ENCODE measurements around the gene MCOLN3. TPM values are rescaled to one million over a fixed set of nuclear protein-coding genes. Genes with fewer than 3 reads are reported as not detected.

Gene MCOLN3
- polyA plus RNA-seq, 4 donors = 1.2 to 192 (median 2.6) TPM

DNA sequence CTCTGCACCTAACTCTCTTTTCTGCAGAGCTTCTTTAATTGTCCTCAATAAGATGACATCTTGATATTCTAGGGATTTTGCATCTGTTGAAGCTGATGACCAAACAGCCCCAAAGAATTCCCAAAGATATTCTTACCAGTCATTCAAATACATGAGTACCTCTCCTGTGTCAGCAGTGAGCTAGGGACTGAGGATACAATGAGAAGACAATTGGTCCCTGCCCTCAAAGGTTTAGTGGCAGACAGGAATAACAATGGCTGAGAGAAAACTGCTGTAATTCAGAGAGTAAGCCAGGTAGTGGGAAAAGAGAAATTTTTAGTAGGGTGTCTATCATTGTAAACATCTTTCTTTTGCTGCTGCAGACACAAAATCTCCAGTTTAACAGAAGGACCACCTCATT lies 5.9 kb downstream of the MCOLN3 start:
- Histone ChIP-seq H3K4me1 (ENCODE audit: control insufficient read depth in 3 of 3, insufficient read depth in 2 of 3, low read depth in 1 of 3, low read length in 2 of 3) (peaks cover 0 to 4% (median 0%) of the 10 kb centered on the region in 3 donors), H3K27me3 (ENCODE audit: control insufficient read depth in 3 of 3, insufficient read depth in 3 of 3, low read length in 3 of 3) (peaks cover 0 to 5% (median 4%) of the 10 kb centered on the region in 3 donors), H3K4me3 (ENCODE audit: low read depth in 1 of 3, low read length in 3 of 3) (no peak overlapping the region), H3K9me3 (ENCODE audit: control insufficient read depth in 2 of 2, insufficient read depth in 1 of 2, low read depth in 1 of 2, low read length in 1 of 2) (no peaks in the 10 kb centered on the region), H3K27ac (ENCODE audit: low read depth in 1 of 3, low read length in 2 of 3) (no peak overlapping the region), H3K36me3 (ENCODE audit: control insufficient read depth in 3 of 3, insufficient read depth in 2 of 3, low read depth in 1 of 3, low read length in 3 of 3) (peaks cover 0 to 20% (median 0%) of the 10 kb centered on the region in 3 donors)
- DNase-seq (no peak), FAIRE-seq (no peak)

DNA sequence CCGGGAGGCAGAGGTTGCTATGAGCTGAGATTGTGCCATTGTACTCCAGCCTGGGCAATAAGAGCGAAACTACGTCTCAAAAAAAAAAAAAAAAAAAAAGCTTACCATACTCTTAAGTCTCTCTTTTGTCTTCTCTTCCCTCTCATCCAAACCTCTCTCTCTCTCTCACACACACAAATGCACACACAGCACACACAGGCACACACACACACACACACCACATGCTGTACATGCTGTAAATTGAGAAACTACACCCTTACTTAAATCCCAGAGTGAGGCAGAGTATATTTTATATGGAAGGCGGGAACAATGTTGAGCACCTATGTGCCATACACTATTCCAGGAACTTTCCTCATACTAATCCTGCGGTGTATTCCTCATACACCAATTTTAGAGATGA lies 6.5 kb downstream of the MCOLN3 start:
- 92 to 94% (median 92%) methylated on average over 5 of the region's 5 CpGs for WGBS, 3 donors
- Histone ChIP-seq H3K4me3 (ENCODE audit: low read depth in 1 of 3, low read length in 3 of 3) (no peak overlapping the region), H3K9me3 (ENCODE audit: control insufficient read depth in 2 of 2, insufficient read depth in 1 of 2, low read depth in 1 of 2, low read length in 1 of 2) (no peaks in the 10 kb centered on the region), H3K27ac (ENCODE audit: low read depth in 1 of 3, low read length in 2 of 3) (no peak overlapping the region), H3K27me3 (ENCODE audit: control insufficient read depth in 3 of 3, insufficient read depth in 3 of 3, low read length in 3 of 3) (peaks cover 0 to 4% (median 0%) of the 10 kb centered on the region in 3 donors), H3K36me3 (ENCODE audit: control insufficient read depth in 3 of 3, insufficient read depth in 2 of 3, low read depth in 1 of 3, low read length in 3 of 3) (peaks cover 0 to 23% (median 0%) of the 10 kb centered on the region in 3 donors), H3K4me1 (ENCODE audit: control insufficient read depth in 3 of 3, insufficient read depth in 2 of 3, low read depth in 1 of 3, low read length in 2 of 3) (no peaks in the 10 kb centered on the region)
- FAIRE-seq (no peak), DNase-seq (no peak)

DNA sequence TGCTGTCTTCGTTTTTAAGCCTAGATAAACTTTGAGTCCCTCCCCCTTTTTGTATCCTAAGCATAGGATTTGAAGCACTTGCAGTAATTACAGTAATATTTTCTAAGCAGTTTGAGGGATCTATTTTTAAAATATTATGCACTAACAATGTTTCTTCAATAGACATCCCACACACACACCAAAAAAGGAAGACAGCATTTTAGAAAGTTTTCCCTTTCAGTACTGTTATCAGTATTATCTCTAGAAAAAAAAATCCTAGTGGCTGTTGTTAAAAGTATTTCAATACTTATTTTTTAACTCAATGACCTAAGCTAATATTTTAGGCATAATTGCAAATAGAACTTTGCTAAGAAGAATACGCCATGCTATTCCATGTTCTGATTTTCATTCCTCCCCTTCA lies 15.1 kb downstream of the MCOLN3 start:
- FAIRE-seq (no peak), DNase-seq (no peak)
- 79 to 81% (median 80%) methylated on average over 2 of the region's 2 CpGs for WGBS, 3 donors
- no peaks in the 10 kb centered on the region for H3K4me1 ChIP-seq (ENCODE audit: control insufficient read depth in 3 of 3, insufficient read depth in 2 of 3, low read depth in 1 of 3, low read length in 2 of 3)
- H3K4me3 ChIP-seq (ENCODE audit: low read depth in 1 of 3, low read length in 3 of 3) = no peak overlapping the region
- H3K36me3 ChIP-seq (ENCODE audit: control insufficient read depth in 3 of 3, insufficient read depth in 2 of 3, low read depth in 1 of 3, low read length in 3 of 3) = peaks cover 0 to 25% (median 0%) of the 10 kb centered on the region in 3 donors
- H3K27ac ChIP-seq (ENCODE audit: low read depth in 1 of 3, low read length in 2 of 3) = no peak overlapping the region
- H3K27me3 ChIP-seq (ENCODE audit: control insufficient read depth in 3 of 3, insufficient read depth in 3 of 3, low read length in 3 of 3) = no peaks in the 10 kb centered on the region
- no peaks in the 10 kb centered on the region for H3K9me3 ChIP-seq (ENCODE audit: control insufficient read depth in 2 of 2, insufficient read depth in 1 of 2, low read depth in 1 of 2, low read length in 1 of 2)

DNA sequence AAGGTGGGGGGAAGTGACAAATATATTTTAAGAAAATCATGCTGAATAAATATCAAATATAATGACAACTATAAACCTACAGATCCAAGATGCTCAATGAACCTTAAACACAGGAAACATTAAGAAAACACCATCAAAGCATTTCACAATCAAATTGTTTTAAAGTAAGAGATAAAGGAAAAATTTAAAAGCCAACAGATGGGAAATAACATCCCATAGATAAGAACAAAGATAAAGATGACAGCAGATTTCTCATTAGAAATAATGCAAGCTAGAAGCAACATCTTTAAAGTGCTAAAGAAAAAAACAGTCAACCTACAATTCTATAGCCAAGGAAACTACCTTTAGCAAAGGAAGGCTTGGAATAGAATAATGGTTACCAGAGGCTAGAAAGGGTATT lies 17.8 kb downstream of the MCOLN3 start:
- Histone ChIP-seq H3K4me3 (ENCODE audit: low read depth in 1 of 3, low read length in 3 of 3) (no peak overlapping the region), H3K4me1 (ENCODE audit: control insufficient read depth in 3 of 3, insufficient read depth in 2 of 3, low read depth in 1 of 3, low read length in 2 of 3) (no peaks in the 10 kb centered on the region), H3K36me3 (ENCODE audit: control insufficient read depth in 3 of 3, insufficient read depth in 2 of 3, low read depth in 1 of 3, low read length in 3 of 3) (peaks cover 0 to 18% (median 0%) of the 10 kb centered on the region in 3 donors), H3K27ac (ENCODE audit: low read depth in 1 of 3, low read length in 2 of 3) (no peak overlapping the region), H3K27me3 (ENCODE audit: control insufficient read depth in 3 of 3, insufficient read depth in 3 of 3, low read length in 3 of 3) (no peaks in the 10 kb centered on the region), H3K9me3 (ENCODE audit: control insufficient read depth in 2 of 2, insufficient read depth in 1 of 2, low read depth in 1 of 2, low read length in 1 of 2) (no peaks in the 10 kb centered on the region)
- no peak for DNase-seq
- no peak for FAIRE-seq

DNA sequence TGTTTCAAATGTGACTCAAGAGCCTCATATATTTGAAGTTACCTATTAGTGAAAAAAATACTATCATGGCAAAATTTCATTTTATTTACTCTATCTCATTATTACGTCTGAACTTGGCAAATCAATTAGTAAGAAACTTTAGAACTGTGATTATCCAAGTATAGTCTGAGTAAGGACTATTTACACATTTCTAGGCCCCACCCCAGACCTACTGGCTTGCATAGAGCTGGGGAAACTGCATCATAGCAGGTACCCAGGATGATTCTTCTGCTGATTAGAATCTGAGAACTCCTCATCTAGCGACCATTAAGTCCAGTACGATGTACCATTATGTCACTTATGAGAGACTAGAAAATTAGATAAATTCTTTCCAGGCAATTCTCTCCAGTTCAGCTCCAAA lies 20.1 kb downstream of the MCOLN3 start:
- peaks cover 0 to 21% (median 0%) of the 10 kb centered on the region in 3 donors for H3K36me3 ChIP-seq (ENCODE audit: control insufficient read depth in 3 of 3, insufficient read depth in 2 of 3, low read depth in 1 of 3, low read length in 3 of 3)
- H3K4me1 ChIP-seq (ENCODE audit: control insufficient read depth in 3 of 3, insufficient read depth in 2 of 3, low read depth in 1 of 3, low read length in 2 of 3) = no peaks in the 10 kb centered on the region
- FAIRE-seq (no peak), DNase-seq (no peak)
- no peak overlapping the region for H3K27ac ChIP-seq (ENCODE audit: low read depth in 1 of 3, low read length in 2 of 3)
- WGBS, 3 donors = 84 to 87% (median 84%) methylated on average over 3 of the region's 3 CpGs
- H3K27me3 ChIP-seq (ENCODE audit: control insufficient read depth in 3 of 3, insufficient read depth in 3 of 3, low read length in 3 of 3) = no peaks in the 10 kb centered on the region
- no peaks in the 10 kb centered on the region for H3K9me3 ChIP-seq (ENCODE audit: control insufficient read depth in 2 of 2, insufficient read depth in 1 of 2, low read depth in 1 of 2, low read length in 1 of 2)
- no peak overlapping the region for H3K4me3 ChIP-seq (ENCODE audit: low read depth in 1 of 3, low read length in 3 of 3)

DNA sequence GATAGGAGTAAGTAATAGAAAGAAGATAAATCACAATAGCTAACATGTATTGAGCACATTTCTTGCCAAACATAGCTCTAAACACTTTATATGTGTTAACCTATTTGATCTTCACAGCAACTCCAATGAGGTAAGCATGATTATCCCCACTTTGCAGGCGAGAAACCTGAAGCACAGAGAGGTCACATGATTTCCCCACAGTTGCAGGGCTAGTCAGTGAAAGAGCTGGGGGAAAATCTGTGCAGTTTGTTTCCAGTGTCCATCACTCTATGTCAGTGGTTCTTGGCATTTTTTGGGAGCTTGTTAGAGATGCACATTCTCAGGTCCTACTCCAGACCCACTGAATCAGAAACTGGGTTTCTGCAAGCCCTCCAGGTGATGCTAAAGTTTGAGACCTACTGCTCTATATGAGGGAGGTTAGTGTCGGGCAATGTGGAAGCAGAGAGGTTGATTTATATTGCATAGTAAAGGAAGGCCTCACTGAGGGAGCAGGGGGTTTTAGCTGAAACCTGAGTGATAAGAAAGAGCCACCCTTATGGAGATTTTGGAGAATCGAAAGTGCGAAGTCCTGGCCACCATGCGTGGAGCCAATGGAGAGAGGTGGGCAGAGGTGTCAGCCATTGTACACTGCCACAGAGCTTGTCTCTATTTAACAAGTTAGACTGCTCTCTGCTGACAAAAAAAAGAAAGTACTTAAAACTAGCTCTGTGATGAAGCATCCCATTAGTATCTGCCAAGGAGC lies 20.9 kb downstream of the MCOLN3 start:
- Histone ChIP-seq H3K36me3 (ENCODE audit: control insufficient read depth in 3 of 3, insufficient read depth in 2 of 3, low read depth in 1 of 3, low read length in 3 of 3) (peaks cover 0 to 28% (median 0%) of the 10 kb centered on the region in 3 donors), H3K4me3 (ENCODE audit: low read depth in 1 of 3, low read length in 3 of 3) (no peak overlapping the region), H3K27me3 (ENCODE audit: control insufficient read depth in 3 of 3, insufficient read depth in 3 of 3, low read length in 3 of 3) (no peaks in the 10 kb centered on the region), H3K4me1 (ENCODE audit: control insufficient read depth in 3 of 3, insufficient read depth in 2 of 3, low read depth in 1 of 3, low read length in 2 of 3) (no peaks in the 10 kb centered on the region), H3K27ac (ENCODE audit: low read depth in 1 of 3, low read length in 2 of 3) (no peak overlapping the region), H3K9me3 (ENCODE audit: control insufficient read depth in 2 of 2, insufficient read depth in 1 of 2, low read depth in 1 of 2, low read length in 1 of 2) (no peaks in the 10 kb centered on the region)
- WGBS, 3 donors = 72 to 89% (median 74%) methylated on average over 5 of the region's 5 CpGs
- FAIRE-seq (no peak), DNase-seq (no peak)

DNA sequence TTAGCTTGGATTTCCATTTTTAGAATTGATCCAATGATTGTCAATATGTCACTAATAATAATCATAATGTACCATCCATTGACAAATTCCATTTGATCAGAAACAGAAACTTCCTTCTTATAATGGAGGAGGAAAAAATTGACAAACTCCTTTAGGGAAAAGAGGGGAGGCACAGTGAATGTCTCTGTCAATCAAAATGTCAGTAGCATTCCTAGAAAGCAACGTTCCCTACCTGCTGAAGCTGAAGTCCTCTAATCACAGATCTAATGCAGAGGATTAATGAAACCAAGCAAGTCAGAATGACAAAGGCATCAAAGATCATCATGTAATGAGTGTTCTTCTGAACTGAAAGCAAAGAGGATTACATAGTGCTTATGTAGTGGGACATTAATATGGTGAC lies 22.4 kb downstream of the MCOLN3 start:
- Histone ChIP-seq H3K4me1 (ENCODE audit: control insufficient read depth in 3 of 3, insufficient read depth in 2 of 3, low read depth in 1 of 3, low read length in 2 of 3) (no peaks in the 10 kb centered on the region), H3K9me3 (ENCODE audit: control insufficient read depth in 2 of 2, insufficient read depth in 1 of 2, low read depth in 1 of 2, low read length in 1 of 2) (no peaks in the 10 kb centered on the region), H3K36me3 (ENCODE audit: control insufficient read depth in 3 of 3, insufficient read depth in 2 of 3, low read depth in 1 of 3, low read length in 3 of 3) (peaks cover 0 to 32% (median 0%) of the 10 kb centered on the region in 3 donors), H3K27ac (ENCODE audit: low read depth in 1 of 3, low read length in 2 of 3) (no peak overlapping the region), H3K27me3 (ENCODE audit: control insufficient read depth in 3 of 3, insufficient read depth in 3 of 3, low read length in 3 of 3) (no peaks in the 10 kb centered on the region), H3K4me3 (ENCODE audit: low read depth in 1 of 3, low read length in 3 of 3) (no peak overlapping the region)
- 73 to 75% (median 74%) methylated on average over 1 of the region's 1 CpG for WGBS, 3 donors
- no peak for FAIRE-seq
- no peak for DNase-seq

DNA sequence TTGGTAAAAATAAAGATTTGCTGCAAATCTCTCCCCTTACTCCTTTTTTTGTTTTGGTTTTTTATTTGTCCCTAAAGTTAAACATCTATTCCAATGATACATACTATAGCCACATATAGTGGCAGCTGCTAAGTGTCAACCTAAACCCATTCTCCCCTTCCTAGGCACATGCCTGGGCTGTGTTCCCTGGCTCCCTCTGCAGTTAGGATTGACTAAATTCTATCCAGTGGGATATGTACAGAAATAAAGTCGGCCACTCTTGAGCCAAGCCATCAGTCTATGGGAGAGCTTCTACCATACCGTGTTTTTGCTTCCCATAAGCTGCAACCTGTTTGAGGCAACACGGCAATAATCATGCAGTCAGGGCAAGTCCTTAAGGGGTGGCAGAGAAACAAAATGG lies 23.6 kb downstream of the MCOLN3 start:
- 91 to 95% (median 93%) methylated on average over 3 of the region's 3 CpGs for WGBS, 3 donors
- no peaks in the 10 kb centered on the region for H3K27me3 ChIP-seq (ENCODE audit: control insufficient read depth in 3 of 3, insufficient read depth in 3 of 3, low read length in 3 of 3)
- FAIRE-seq (no peak), DNase-seq (no peak)
- no peak overlapping the region for H3K4me3 ChIP-seq (ENCODE audit: low read depth in 1 of 3, low read length in 3 of 3)
- H3K27ac ChIP-seq (ENCODE audit: low read depth in 1 of 3, low read length in 2 of 3) = no peak overlapping the region
- peaks cover 0 to 35% (median 0%) of the 10 kb centered on the region in 3 donors for H3K36me3 ChIP-seq (ENCODE audit: control insufficient read depth in 3 of 3, insufficient read depth in 2 of 3, low read depth in 1 of 3, low read length in 3 of 3)
- no peaks in the 10 kb centered on the region for H3K9me3 ChIP-seq (ENCODE audit: control insufficient read depth in 2 of 2, insufficient read depth in 1 of 2, low read depth in 1 of 2, low read length in 1 of 2)
- H3K4me1 ChIP-seq (ENCODE audit: control insufficient read depth in 3 of 3, insufficient read depth in 2 of 3, low read depth in 1 of 3, low read length in 2 of 3) = no peaks in the 10 kb centered on the region

DNA sequence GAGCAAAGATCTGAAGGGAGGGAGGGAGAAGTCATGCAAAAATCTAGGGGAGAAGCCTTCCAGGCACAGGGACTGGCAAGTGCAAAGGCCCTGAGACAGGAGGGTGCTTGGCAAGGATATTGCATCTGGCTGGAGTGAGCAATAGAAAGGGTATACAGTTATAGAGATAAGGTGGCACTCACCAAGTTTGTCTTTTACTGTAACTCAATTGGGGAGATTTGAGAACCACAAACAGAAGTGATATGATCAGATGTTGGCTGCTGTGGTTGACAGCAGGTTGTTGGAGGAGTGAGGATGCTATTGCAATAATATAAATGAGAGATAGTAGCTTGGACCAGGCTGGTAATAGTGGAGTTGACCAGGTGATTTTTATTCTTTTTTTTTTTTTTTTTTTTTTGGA lies 25.6 kb downstream of the MCOLN3 start:
- Histone ChIP-seq H3K4me1 (ENCODE audit: control insufficient read depth in 3 of 3, insufficient read depth in 2 of 3, low read depth in 1 of 3, low read length in 2 of 3) (no peaks in the 10 kb centered on the region), H3K36me3 (ENCODE audit: control insufficient read depth in 3 of 3, insufficient read depth in 2 of 3, low read depth in 1 of 3, low read length in 3 of 3) (peaks cover 0 to 37% (median 0%) of the 10 kb centered on the region in 3 donors), H3K27ac (ENCODE audit: low read depth in 1 of 3, low read length in 2 of 3) (no peak overlapping the region), H3K27me3 (ENCODE audit: control insufficient read depth in 3 of 3, insufficient read depth in 3 of 3, low read length in 3 of 3) (no peaks in the 10 kb centered on the region), H3K4me3 (ENCODE audit: low read depth in 1 of 3, low read length in 3 of 3) (no peak overlapping the region), H3K9me3 (ENCODE audit: control insufficient read depth in 2 of 2, insufficient read depth in 1 of 2, low read depth in 1 of 2, low read length in 1 of 2) (no peaks in the 10 kb centered on the region)
- DNase-seq = no peak
- FAIRE-seq = no peak
